ENCODE data around the gene POFUT1. TPM values are rescaled to one million over a fixed set of nuclear protein-coding genes. Genes with fewer than 3 reads are reported as not detected.

POFUT1 gene
- polyA plus RNA-seq, 2 of the 4 experiments (the other 2 are of a cell fraction), result 29.6 to 43.9 TPM

GRCh38 chr20:32285621-32286371, 78.1 kb downstream of the POFUT1 start:
- H3K4me1 ChIP-seq, result peaks cover 29% of the 10 kb centered on the region
- TF ChIP-seq ZSCAN20 (CRISPR knock-in tag; IDR thresholded peaks at IDR 0.05), result no peak
- ChIA-PET CTCF (interaction anchor here (0.6 to 0.7 kb wide), 3 partner anchors 21 to 30 kb away, joined by 3 read pairs; no protein-coding TSS in a partner anchor), POLR2A (interaction anchor here (0.6 kb wide), 1 partner anchor 12 kb away, joined by 3 read pairs; no protein-coding TSS in a partner anchor)
- FAIRE-seq, result no peak
- peak in 1 of 2 experiments; percentile 25 for DNase-seq (ENCODE audit: low read depth in 1 of 2, low spot score in 1 of 2)
- WGBS (ENCODE audit: missing lambda C conversion rate), result 66% methylated on average over 4 of the region's 4 CpGs
- H3K4me2 ChIP-seq, result peak overlapping the region; percentile 25; the same call in 2 of the 3 replicates
- no peak overlapping the region for H3K4me3 ChIP-seq
- ATAC-seq, result no peak
- H3K27ac ChIP-seq, result no peak overlapping the region
- no peaks in the 10 kb centered on the region for H3K9me3 ChIP-seq

GRCh38 chr20:32287231-32287638, 79.6 kb downstream of the POFUT1 start:
- DNase-seq (ENCODE audit: low read depth in 1 of 2, low spot score in 1 of 2) (no peak), ATAC-seq (no peak), FAIRE-seq (no peak)
- POLR2A ChIA-PET, result no interaction called here
- no peak overlapping the region for H3K4me3 ChIP-seq
- H3K27ac ChIP-seq, result no peak overlapping the region
- H3K4me2 ChIP-seq, result no peak overlapping the region
- 93% methylated on average over 6 of the region's 6 CpGs for WGBS (ENCODE audit: missing lambda C conversion rate)
- H3K9me3 ChIP-seq, result no peaks in the 10 kb centered on the region
- TF ChIP-seq ELK1 (IDR thresholded peaks at IDR 0.05; ENCODE audit: low read depth, low read length), result no peak
- no peak for TF ChIP-seq RAD21 (conservative IDR thresholded peaks at IDR 0.05 in 1 of 2, IDR thresholded peaks at IDR 0.05 in 1 of 2)
- TF ChIP-seq HDAC2 (IDR thresholded peaks at IDR 0.05), result no peak
- TF ChIP-seq SREBF2 (IDR thresholded peaks at IDR 0.05), result no peak
- no peak for TF ChIP-seq E2F6 (IDR thresholded peaks at IDR 0.05; ENCODE audit: borderline replicate concordance, low read depth)
- TF ChIP-seq POLR2AphosphoS2 (conservative IDR thresholded peaks at IDR 0.05; ENCODE audit: low read length), result no peak
- no peak for TF ChIP-seq NR3C1 (IDR thresholded peaks at IDR 0.05)
- no peak for TF ChIP-seq CHD4 (IDR thresholded peaks at IDR 0.05; ENCODE audit: borderline replicate concordance)
- no peak for TF ChIP-seq JUNB (IDR thresholded peaks at IDR 0.05)
- no peak for TF ChIP-seq CEBPB (IDR thresholded peaks at IDR 0.05)
- no peak for TF ChIP-seq POLR2A (IDR thresholded peaks at IDR 0.05; ENCODE audit: low read length)
- CTCF ChIA-PET, result no interaction called here
- peaks cover 29% of the 10 kb centered on the region for H3K4me1 ChIP-seq

Other genes with a start within 250 kb of the POFUT1 start
- not detected in 2 replicates for gene XKR7, start 239.7 kb upstream of the POFUT1 start, polyA plus RNA-seq (2011; rRNA removed)
- gene XKR7, start 239.7 kb upstream of the POFUT1 start, polyA plus RNA-seq (2017; fragmentation: RNase III; extraction: RNeasy Plus Mini Kit Qiagen cat#74134 plus additional on column Dnase treatment), result 0.01 TPM in 1 of 3 replicates, not detected in the others
- gene CCM2L, start 197.4 kb upstream of the POFUT1 start, polyA plus RNA-seq (2011; rRNA removed), result 0.05 and 0.13 TPM in 2 replicates
- 0.13 to 0.32 TPM (median 0.18 TPM) in 3 replicates for gene CCM2L, start 197.4 kb upstream of the POFUT1 start, polyA plus RNA-seq (2017; fragmentation: RNase III; extraction: RNeasy Plus Mini Kit Qiagen cat#74134 plus additional on column Dnase treatment)
- gene HCK, start 155.6 kb upstream of the POFUT1 start, polyA plus RNA-seq (2011; rRNA removed), result 0.06 and 0.07 TPM in 2 replicates
- gene HCK, start 155.6 kb upstream of the POFUT1 start, polyA plus RNA-seq (2017; fragmentation: RNase III; extraction: RNeasy Plus Mini Kit Qiagen cat#74134 plus additional on column Dnase treatment), result 0.07 TPM in 1 of 3 replicates, not detected in the others
- 60.0 and 72.8 TPM in 2 replicates for gene TM9SF4, start 98.2 kb upstream of the POFUT1 start, polyA plus RNA-seq (2011; rRNA removed)
- 40.3 to 52.3 TPM (median 51.4 TPM) in 3 replicates for gene TM9SF4, start 98.2 kb upstream of the POFUT1 start, polyA plus RNA-seq (2017; fragmentation: RNase III; extraction: RNeasy Plus Mini Kit Qiagen cat#74134 plus additional on column Dnase treatment)
- gene PLAGL2, start 137 bp upstream of the POFUT1 start, polyA plus RNA-seq (2011; rRNA removed), result 6.1 and 12.0 TPM in 2 replicates
- gene PLAGL2, start 137 bp upstream of the POFUT1 start, polyA plus RNA-seq (2017; fragmentation: RNase III; extraction: RNeasy Plus Mini Kit Qiagen cat#74134 plus additional on column Dnase treatment), result 9.0 to 9.3 TPM (median 9.1 TPM) in 3 replicates
- 33.7 and 37.6 TPM in 2 replicates for gene KIF3B, start 69.8 kb downstream of the POFUT1 start, polyA plus RNA-seq (2011; rRNA removed)
- 23.0 to 24.5 TPM (median 23.7 TPM) in 3 replicates for gene KIF3B, start 69.8 kb downstream of the POFUT1 start, polyA plus RNA-seq (2017; fragmentation: RNase III; extraction: RNeasy Plus Mini Kit Qiagen cat#74134 plus additional on column Dnase treatment)
- gene ASXL1, start 150.5 kb downstream of the POFUT1 start, polyA plus RNA-seq (2011; rRNA removed), result 36.0 and 41.8 TPM in 2 replicates
- gene ASXL1, start 150.5 kb downstream of the POFUT1 start, polyA plus RNA-seq (2017; fragmentation: RNase III; extraction: RNeasy Plus Mini Kit Qiagen cat#74134 plus additional on column Dnase treatment), result 35.7 to 40.3 TPM (median 40.1 TPM) in 3 replicates

Measured in A549 (cell line).